ENCODE results near the gene DYNLT5. TPM values are rescaled to one million over a fixed set of nuclear protein-coding genes. Genes with fewer than 3 reads are reported as not detected.
"Not testable (repeated sequence)": the region's sequence is repeated elsewhere in the genome, so short reads cannot be mapped to it uniquely, and the experiment has no call there.

DYNLT5 gene
- total RNA-seq, 2 donors from 2014 or later = 1.2 to 8.3 TPM

- Mint-ChIP-seq H3K27me3 (ENCODE audit: insufficient read depth) (no peaks in the 10 kb centered on the region), H3K4me1 (peaks cover 5% of the 10 kb centered on the region), H3K36me3 (ENCODE audit: low read depth) (no peaks in the 10 kb centered on the region), H3K4me3 (no peak overlapping the region), H3K27ac (no peak overlapping the region), H3K9me3 (no peaks in the 10 kb centered on the region)
- 33 to 43% methylated on average over 1 of the region's 1 CpG for WGBS, 2 experiments (ENCODE audit: insufficient coverage in 1 of 2, insufficient read length in 1 of 2)
- H3K27ac ChIP-seq (ENCODE audit: low read depth, low read length) = no peak overlapping the region
- no peaks in the 10 kb centered on the region for H3K4me1 ChIP-seq (ENCODE audit: control insufficient read depth, insufficient read depth, low read length)
- H3K9me3 ChIP-seq (ENCODE audit: control insufficient read depth, low read length) = no peaks in the 10 kb centered on the region
- DNase-seq = no peak
- no peak overlapping the region for H3K9ac ChIP-seq (ENCODE audit: extremely low read depth, low read length, poor library complexity, severe bottlenecking)
- no peak for TF ChIP-seq CTCF (conservative IDR thresholded peaks at IDR 0.05)
- H3K4me3 ChIP-seq (ENCODE audit: low read length) = no peak overlapping the region
- H3K27me3 ChIP-seq (ENCODE audit: control insufficient read depth, insufficient read depth, low read length, poor library complexity, severe bottlenecking) = no peaks in the 10 kb centered on the region
- H3K36me3 ChIP-seq (ENCODE audit: control insufficient read depth, insufficient read depth, low read length) = no peaks in the 10 kb centered on the region
Observed at GRCh38 chr1:66732407-66733166, 19.7 kb upstream of the DYNLT5 start.

GRCh38 chr1:66733348-66734017 lies 18.8 kb upstream of the DYNLT5 start:
- H3K4me1 Mint-ChIP-seq = peaks cover 5% of the 10 kb centered on the region
- no peaks in the 10 kb centered on the region for H3K36me3 Mint-ChIP-seq (ENCODE audit: low read depth)
- Histone ChIP-seq H3K9ac (ENCODE audit: extremely low read depth, low read length, poor library complexity, severe bottlenecking) (no peak overlapping the region), H3K4me1 (ENCODE audit: control insufficient read depth, insufficient read depth, low read length) (no peaks in the 10 kb centered on the region), H3K4me3 (ENCODE audit: low read length) (no peak overlapping the region), H3K9me3 (ENCODE audit: control insufficient read depth, low read length) (no peaks in the 10 kb centered on the region), H3K27me3 (ENCODE audit: control insufficient read depth, insufficient read depth, low read length, poor library complexity, severe bottlenecking) (no peaks in the 10 kb centered on the region), H3K36me3 (ENCODE audit: control insufficient read depth, insufficient read depth, low read length) (no peaks in the 10 kb centered on the region), H3K27ac (ENCODE audit: low read depth, low read length) (no peak overlapping the region)
- TF ChIP-seq CTCF (conservative IDR thresholded peaks at IDR 0.05) = no peak
- H3K9me3 Mint-ChIP-seq = no peaks in the 10 kb centered on the region
- no peak for DNase-seq
- H3K27ac Mint-ChIP-seq = no peak overlapping the region
- H3K27me3 Mint-ChIP-seq (ENCODE audit: insufficient read depth) = no peaks in the 10 kb centered on the region
- 95 to 100% methylated on average over 2 to 7 of the region's 7 CpGs for WGBS, 2 experiments (ENCODE audit: insufficient coverage in 1 of 2, insufficient read length in 1 of 2)
- no peak overlapping the region for H3K4me3 Mint-ChIP-seq

- H3K9me3 ChIP-seq (ENCODE audit: control insufficient read depth, low read length); DNase-seq; H3K4me1 Mint-ChIP-seq; H3K27ac ChIP-seq (ENCODE audit: low read depth, low read length); H3K27ac Mint-ChIP-seq; H3K36me3 ChIP-seq (ENCODE audit: control insufficient read depth, insufficient read depth, low read length); H3K9me3 Mint-ChIP-seq; H3K4me1 ChIP-seq (ENCODE audit: control insufficient read depth, insufficient read depth, low read length); H3K9ac ChIP-seq (ENCODE audit: extremely low read depth, low read length, poor library complexity, severe bottlenecking); H3K27me3 ChIP-seq (ENCODE audit: control insufficient read depth, insufficient read depth, low read length, poor library complexity, severe bottlenecking); H3K36me3 Mint-ChIP-seq (ENCODE audit: low read depth); H3K4me3 ChIP-seq (ENCODE audit: low read length); H3K4me3 Mint-ChIP-seq; H3K27me3 Mint-ChIP-seq (ENCODE audit: insufficient read depth): not testable (repeated sequence)
- WGBS, 2 experiments (ENCODE audit: insufficient coverage in 1 of 2, insufficient read length in 1 of 2) = 76 to 100% methylated on average over 3 to 5 of the region's 6 CpGs
Observed at GRCh38 chr1:66734531-66734930, 17.7 kb upstream of the DYNLT5 start.
